Lower leg skin (tissue), 4 donors: ENCODE results near the gene APOA5. TPM values are rescaled to one million over a fixed set of nuclear protein-coding genes. Genes with fewer than 3 reads are reported as not detected.

ENCODE experiments used
- DNase-seq, 2 donors: peaks; one replicate each; pipeline ENCODE4 v3.0.0-alpha.2; 2019; ENCODE audit warnings: low spot score in 2 of 2
- H3K4me3 ChIP-seq: fragments of 200-600 bp; sonication (generic); 2 replicates; pipeline ENCODE4 v1.5.1; 2017; ENCODE audit warnings: mild to moderate bottlenecking, low read depth; ENCODE audit not compliant: poor library complexity, severe bottlenecking
- POLR2A ChIP-seq, 2 donors: fragments of 450-650 bp; IDR thresholded peaks; one replicate each; pipeline ENCODE4 v1.6.1; 2016 to 2017; ENCODE audit warnings: antibody characterized with exemption in 2 of 2, mild to moderate bottlenecking in 1 of 2, moderate library complexity in 1 of 2
- WGBS, 2 donors: methylation state at CpG; one replicate each; pipeline ENCODE4 v1.1.5; 2018; 5-methylcytosine and 5-hydroxymethylcytosine counted together
- intact Hi-C: fragments of 100-400 bp; cut with DNase I; formaldehyde crosslinking; loops from one replicate; pipeline ENCODE4 v1.15.0; 2023; ENCODE audit warnings: low total_unique reads
- total RNA-seq, 4 donors: library from RNA; depleted of rRNA; stranded (reverse); fragments of >200 nt; gene quantifications; one replicate each; pipeline ENCODE4 v1.1.0, GENCODE V29; 2016
- TF ChIP-seq, protein P1 (sequence below), 3 donors: fragments of 450-650 bp; IDR thresholded peaks; one replicate each; pipeline ENCODE4 v1.5.1; 2016; ENCODE audit warnings: antibody characterized with exemption in 3 of 3, mild to moderate bottlenecking in 3 of 3, moderate library complexity in 2 of 3

Gene APOA5
- total RNA-seq, 4 donors from 2014 or later: not detected

DNA sequence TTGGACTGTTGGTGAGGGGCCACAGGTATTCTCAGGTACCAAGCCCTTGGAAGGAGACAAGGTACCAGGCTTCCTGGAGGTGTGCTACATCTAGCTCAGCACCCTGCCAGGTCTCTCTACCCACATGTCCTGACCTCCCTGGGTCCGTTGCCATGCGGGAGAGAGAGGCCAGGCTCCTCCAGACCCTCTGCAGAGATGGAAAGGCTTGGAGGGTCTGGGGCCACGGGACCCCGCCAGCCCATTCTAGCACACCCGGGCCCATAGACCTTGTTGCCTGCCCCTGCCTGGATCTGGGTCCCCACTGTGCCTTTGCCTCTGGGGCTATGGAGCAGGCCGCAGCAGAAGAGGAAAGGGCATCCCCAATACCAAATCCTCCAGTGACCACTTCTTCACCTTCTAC is 35.8 kb upstream of the APOA5 start:
- H3K4me3 ChIP-seq: no peak overlapping the region
- no peak for DNase-seq
- 86 to 97% methylated on average over 1 to 6 of the region's 6 CpGs for WGBS, 2 donors
- intact Hi-C loops: no loop called here
- TF ChIP-seq POLR2A (IDR thresholded peaks at IDR 0.05): no peak
- TF ChIP-seq, protein P1, sequence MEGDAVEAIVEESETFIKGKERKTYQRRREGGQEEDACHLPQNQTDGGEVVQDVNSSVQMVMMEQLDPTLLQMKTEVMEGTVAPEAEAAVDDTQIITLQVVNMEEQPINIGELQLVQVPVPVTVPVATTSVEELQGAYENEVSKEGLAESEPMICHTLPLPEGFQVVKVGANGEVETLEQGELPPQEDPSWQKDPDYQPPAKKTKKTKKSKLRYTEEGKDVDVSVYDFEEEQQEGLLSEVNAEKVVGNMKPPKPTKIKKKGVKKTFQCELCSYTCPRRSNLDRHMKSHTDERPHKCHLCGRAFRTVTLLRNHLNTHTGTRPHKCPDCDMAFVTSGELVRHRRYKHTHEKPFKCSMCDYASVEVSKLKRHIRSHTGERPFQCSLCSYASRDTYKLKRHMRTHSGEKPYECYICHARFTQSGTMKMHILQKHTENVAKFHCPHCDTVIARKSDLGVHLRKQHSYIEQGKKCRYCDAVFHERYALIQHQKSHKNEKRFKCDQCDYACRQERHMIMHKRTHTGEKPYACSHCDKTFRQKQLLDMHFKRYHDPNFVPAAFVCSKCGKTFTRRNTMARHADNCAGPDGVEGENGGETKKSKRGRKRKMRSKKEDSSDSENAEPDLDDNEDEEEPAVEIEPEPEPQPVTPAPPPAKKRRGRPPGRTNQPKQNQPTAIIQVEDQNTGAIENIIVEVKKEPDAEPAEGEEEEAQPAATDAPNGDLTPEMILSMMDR (IDR thresholded peaks at IDR 0.05): no peak

DNA sequence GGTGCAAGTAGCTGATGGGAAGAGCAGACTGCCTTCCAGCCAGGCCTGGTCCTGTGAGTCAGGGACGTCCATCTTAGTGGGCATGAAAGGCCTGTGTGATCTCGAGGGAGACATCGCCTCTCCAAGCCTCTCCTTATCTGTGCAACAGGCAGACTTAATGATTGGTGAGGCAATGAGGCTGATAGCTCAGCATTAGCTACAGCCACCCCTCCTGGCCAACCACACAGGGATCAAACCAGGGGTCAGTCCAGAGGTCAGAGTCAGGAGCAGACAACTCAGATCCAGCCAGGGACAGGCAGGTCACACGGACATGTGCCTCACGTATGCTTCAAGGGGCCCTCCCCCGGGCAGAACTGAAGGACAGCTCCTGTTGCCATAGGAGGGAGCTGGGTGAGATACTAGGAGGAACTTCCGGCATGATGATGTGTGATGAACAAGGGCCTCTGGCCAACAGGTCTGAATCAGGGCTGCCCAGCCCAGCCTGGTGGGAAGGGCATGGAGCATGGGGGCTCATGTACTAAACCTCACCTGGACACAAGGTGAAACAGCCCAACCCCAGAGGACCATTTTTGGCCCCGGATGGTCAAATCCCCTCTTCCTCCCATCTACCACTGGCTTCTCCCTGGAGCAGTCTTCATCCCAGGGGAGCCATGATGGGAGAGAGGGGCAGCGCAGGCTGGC is 35.2 kb upstream of the APOA5 start:
- no peak overlapping the region for H3K4me3 ChIP-seq
- DNase-seq: no peak
- no peak for TF ChIP-seq POLR2A (IDR thresholded peaks at IDR 0.05)
- TF ChIP-seq, protein P1 (IDR thresholded peaks at IDR 0.05): no peak
- intact Hi-C loops: no loop called here
- WGBS, 2 donors: 73% methylated on average over 8 to 9 of the region's 9 CpGs

DNA sequence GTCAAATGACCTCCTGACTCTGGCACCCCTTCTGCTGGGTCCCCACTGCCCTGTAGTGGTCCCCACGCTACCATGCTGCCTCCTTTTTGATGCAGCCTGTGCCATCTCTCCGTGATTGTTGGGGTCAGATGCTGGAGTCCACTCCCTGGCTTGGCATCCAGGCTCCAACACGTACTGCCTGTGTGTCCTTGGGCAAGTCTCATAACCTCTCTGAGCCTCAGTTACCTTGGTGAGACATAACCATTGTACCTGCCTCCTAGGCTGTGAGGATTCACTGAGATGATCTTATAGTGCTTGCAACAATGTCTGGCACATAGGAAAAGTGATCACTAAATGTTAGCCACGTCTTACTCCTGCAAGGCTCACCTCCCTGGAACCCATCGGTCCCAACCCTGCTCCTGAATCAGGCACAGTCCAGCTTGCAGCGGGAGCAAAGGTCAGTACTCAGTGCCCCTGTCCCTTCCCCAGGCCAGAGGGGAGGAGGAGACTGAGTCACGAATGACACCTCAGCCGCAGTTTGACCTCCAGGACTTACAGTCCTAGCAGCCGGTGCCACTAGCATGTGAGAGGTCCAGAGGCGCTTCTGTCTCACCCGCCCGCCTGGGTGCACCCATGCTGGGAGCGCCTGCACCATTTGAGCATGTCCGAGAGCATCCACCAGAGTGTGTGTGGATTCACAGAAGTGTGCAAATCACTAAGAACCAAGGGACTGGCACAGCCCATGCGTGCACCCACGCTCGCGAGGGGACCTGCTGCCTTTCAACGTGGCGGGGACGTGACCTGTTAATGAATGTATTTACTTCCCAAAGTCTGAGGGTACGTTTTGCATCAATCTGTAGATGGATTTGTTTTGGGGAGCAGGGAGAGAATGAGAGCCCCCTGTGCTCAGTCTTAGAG is 34.4 kb upstream of the APOA5 start:
- 79 to 89% methylated on average over 16 to 20 of the region's 22 CpGs for WGBS, 2 donors
- H3K4me3 ChIP-seq: no peak overlapping the region
- DNase-seq: no peak
- no peak for TF ChIP-seq POLR2A (IDR thresholded peaks at IDR 0.05)
- TF ChIP-seq, protein P1 (IDR thresholded peaks at IDR 0.05): no peak
- intact Hi-C loops: no loop called here

DNA sequence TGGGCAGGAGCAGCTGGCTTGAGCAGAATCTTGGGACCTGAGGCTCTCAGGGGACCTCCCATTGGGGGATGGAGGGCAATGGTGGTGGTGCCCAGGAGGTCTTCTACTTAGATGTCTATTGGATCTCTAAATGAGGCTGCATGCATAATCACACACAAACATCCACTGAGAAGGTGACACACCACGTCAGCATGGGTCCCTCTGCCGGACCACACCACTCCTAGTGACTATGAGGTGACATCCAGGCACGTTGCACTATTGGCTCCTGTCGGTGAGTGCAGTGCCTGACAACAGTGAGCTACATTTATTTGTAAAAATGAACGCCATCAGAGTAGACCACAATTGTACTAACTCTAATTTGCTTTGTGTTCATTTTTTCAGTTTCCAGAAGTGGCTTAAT is 33.8 kb upstream of the APOA5 start:
- intact Hi-C loops: no loop called here
- DNase-seq: no peak
- TF ChIP-seq POLR2A (IDR thresholded peaks at IDR 0.05): no peak
- TF ChIP-seq, protein P1 (IDR thresholded peaks at IDR 0.05): no peak
- 66 to 76% methylated on average over 5 of the region's 5 CpGs for WGBS, 2 donors
- H3K4me3 ChIP-seq: no peak overlapping the region

DNA sequence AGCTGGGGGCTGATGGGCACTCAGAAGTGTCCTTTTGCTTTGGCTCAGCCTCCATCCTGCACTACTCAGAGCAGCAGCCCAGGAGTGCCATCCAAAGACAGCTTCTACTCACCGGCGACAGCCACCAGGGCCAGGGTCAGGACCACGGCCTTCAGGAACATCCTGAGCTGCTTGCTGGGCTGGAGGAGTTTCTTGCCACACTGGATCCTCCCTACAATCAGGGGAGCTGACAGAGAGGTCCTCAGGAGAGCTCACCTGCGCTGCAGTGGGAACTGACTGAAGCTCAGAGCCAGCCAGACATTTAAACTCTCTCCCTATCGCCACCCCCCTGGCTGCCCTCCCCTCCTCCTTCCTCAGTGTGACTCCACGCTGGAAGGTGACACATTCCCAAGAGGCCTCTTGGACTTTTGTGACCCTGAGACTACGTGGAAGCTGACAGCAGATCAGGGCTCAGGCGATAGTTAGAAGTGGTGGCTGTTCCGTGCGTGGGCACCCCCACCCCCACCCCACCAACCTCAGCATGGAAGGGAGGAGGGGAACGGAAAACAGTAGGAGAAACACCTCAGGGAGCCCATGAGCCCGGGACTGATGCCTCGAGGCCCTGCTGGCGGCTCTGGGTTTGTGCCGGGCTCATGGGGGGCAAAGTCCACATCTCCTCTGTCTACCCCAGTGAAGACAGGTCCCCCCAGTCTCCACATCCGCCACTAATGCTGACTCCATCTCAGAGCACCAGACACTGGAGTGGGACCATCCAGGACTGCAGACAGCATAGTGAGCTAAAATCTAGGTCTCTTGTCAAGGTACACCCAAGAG is 31.6 kb upstream of the APOA5 start, which contains the start of gene APOA4:
Gene APOA4, minus strand, starts transcription at position 274 of the 813 bp plus-strand sequence. Its CDS starts 113 bp downstream, at position 161.
- WGBS, 2 donors: 83 to 89% methylated on average over 13 to 16 of the region's 16 CpGs
- DNase-seq: no peak
- H3K4me3 ChIP-seq: no peak within 1 kb of the TSS
- TF ChIP-seq POLR2A (IDR thresholded peaks at IDR 0.05): no peak
- TF ChIP-seq, protein P1 (IDR thresholded peaks at IDR 0.05): no peak
- intact Hi-C loops: no loop called here
